Effector CD8-positive, alpha-beta T cell (primary cell): Measurements from ENCODE around the gene DSCAM.

Source experiments
- DNase-seq: peaks from one replicate; lab custom pipeline; 2025; lab: John Stamatoyannopoulos, UW

DSCAM gene

GRCh38 chr21:40706176-40706575 lies 140.8 kb downstream of the DSCAM start:
- DNase-seq, result no peak

- no peak for DNase-seq
Measured at GRCh38 chr21:40704141-40704540, 142.8 kb downstream of the DSCAM start.

GRCh38 chr21:40699366-40699765 lies 147.6 kb downstream of the DSCAM start:
- DNase-seq, result no peak

- no peak for DNase-seq
Measured at GRCh38 chr21:40696246-40696645, 150.7 kb downstream of the DSCAM start.

GRCh38 chr21:40689840-40690360 lies 157.1 kb downstream of the DSCAM start:
- DNase-seq, result no peak

GRCh38 chr21:40689217-40689616 lies 157.7 kb downstream of the DSCAM start:
- no peak for DNase-seq

GRCh38 chr21:40688106-40688864 lies 158.7 kb downstream of the DSCAM start:
- no peak for DNase-seq

GRCh38 chr21:40687625-40688024 lies 159.3 kb downstream of the DSCAM start:
- DNase-seq, result no peak

- no peak for DNase-seq
Measured at GRCh38 chr21:40686526-40686925, 160.4 kb downstream of the DSCAM start.

GRCh38 chr21:40685141-40685540 lies 161.8 kb downstream of the DSCAM start:
- no peak for DNase-seq

GRCh38 chr21:40684726-40685125 lies 162.2 kb downstream of the DSCAM start:
- DNase-seq, result no peak

- DNase-seq, result no peak
Measured at GRCh38 chr21:40683349-40683748, 163.6 kb downstream of the DSCAM start.

GRCh38 chr21:40681164-40681859 lies 165.6 kb downstream of the DSCAM start:
- no peak for DNase-seq

GRCh38 chr21:40680311-40680710 lies 166.6 kb downstream of the DSCAM start:
- no peak for DNase-seq

- no peak for DNase-seq
Measured at GRCh38 chr21:40678681-40679284, 168.2 kb downstream of the DSCAM start.

- no peak for DNase-seq
Measured at GRCh38 chr21:40675017-40675416, 171.9 kb downstream of the DSCAM start.

- DNase-seq, result no peak
Measured at GRCh38 chr21:40672602-40673001, 174.4 kb downstream of the DSCAM start.

- no peak for DNase-seq
Measured at GRCh38 chr21:40671716-40672115, 175.2 kb downstream of the DSCAM start.

GRCh38 chr21:40668555-40669275 lies 178.2 kb downstream of the DSCAM start:
- DNase-seq, result no peak

GRCh38 chr21:40667967-40668366 lies 179.0 kb downstream of the DSCAM start:
- DNase-seq, result no peak

- no peak for DNase-seq
Measured at GRCh38 chr21:40662889-40663288, 184.1 kb downstream of the DSCAM start.

- no peak for DNase-seq
Measured at GRCh38 chr21:40660461-40660860, 186.5 kb downstream of the DSCAM start.
